ENCODE measurements around the gene HDGF.

DNA sequence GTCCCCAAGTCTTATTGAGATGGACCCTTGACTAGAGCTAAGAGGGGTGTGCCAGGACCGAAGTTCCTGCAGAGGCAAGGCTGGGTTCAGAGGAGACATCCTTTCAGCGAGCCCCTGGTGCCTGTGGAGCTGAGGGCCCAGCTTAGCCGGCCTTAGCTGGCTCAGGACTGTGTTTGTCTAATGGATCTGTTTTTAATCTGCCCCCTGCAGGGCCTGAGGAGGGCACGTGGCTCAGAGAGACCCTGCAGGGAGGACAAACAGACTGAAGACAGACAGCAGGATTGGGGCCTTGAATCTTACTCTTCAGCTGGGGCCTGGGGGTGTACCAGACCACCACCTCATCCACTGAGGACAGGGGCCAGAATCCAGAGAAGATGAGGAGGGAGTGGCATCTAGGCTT is 47.7 kb downstream of the HDGF start:
- no peak for TF ChIP-seq EZH2 (IDR thresholded peaks at IDR 0.05; ENCODE audit: low read depth)
- TF ChIP-seq, protein P1, sequence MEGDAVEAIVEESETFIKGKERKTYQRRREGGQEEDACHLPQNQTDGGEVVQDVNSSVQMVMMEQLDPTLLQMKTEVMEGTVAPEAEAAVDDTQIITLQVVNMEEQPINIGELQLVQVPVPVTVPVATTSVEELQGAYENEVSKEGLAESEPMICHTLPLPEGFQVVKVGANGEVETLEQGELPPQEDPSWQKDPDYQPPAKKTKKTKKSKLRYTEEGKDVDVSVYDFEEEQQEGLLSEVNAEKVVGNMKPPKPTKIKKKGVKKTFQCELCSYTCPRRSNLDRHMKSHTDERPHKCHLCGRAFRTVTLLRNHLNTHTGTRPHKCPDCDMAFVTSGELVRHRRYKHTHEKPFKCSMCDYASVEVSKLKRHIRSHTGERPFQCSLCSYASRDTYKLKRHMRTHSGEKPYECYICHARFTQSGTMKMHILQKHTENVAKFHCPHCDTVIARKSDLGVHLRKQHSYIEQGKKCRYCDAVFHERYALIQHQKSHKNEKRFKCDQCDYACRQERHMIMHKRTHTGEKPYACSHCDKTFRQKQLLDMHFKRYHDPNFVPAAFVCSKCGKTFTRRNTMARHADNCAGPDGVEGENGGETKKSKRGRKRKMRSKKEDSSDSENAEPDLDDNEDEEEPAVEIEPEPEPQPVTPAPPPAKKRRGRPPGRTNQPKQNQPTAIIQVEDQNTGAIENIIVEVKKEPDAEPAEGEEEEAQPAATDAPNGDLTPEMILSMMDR (conservative IDR thresholded peaks at IDR 0.05) = no peak; the same call in 1 of the 2 replicates

Data from PC-9 (cell line).